Hematopoietic multipotent progenitor cell treated with erythropoietin and hydrocortisone succinate and interleukin-3 and kit ligand, for 6 days (in vitro differentiated cells): ENCODE data around the gene TMEM179.
"Not testable (repeated sequence)": the region's sequence is repeated elsewhere in the genome, so short reads cannot be mapped to it uniquely, and the experiment has no call there.

Experiments
- DNase-seq: peaks from one replicate; pipeline ENCODE4 v3.0.0-alpha.2; 2015

The TMEM179 gene

GRCh38 chr14:104604458-104605449 lies at the start of gene TMEM179:
Gene TMEM179 (minus strand): TSS chr14:104604772. CDS start chr14:104604741, 31 bp downstream.
- peak; percentile 45 for DNase-seq

DNA sequence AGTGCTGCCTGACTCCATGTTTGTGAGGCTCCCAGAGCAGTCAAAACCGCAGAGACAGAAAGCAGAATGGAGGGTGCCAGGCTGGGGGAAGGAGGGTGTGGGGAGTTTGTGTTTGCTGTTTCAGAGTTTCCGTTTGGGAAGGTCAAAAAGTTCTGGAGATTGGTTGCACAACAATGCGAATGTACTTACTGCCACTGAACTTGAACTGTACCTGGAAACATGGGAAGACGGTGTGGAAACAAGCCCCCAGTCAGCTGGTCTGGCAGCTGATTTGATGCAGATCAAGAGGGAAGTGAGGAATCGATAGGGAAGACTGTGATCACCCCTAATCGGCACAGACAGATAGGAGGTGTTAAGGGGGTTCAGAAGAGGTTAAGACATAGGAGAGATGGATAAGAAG lies 49.5 kb upstream of the TMEM179 start:
- no peak for DNase-seq

DNA sequence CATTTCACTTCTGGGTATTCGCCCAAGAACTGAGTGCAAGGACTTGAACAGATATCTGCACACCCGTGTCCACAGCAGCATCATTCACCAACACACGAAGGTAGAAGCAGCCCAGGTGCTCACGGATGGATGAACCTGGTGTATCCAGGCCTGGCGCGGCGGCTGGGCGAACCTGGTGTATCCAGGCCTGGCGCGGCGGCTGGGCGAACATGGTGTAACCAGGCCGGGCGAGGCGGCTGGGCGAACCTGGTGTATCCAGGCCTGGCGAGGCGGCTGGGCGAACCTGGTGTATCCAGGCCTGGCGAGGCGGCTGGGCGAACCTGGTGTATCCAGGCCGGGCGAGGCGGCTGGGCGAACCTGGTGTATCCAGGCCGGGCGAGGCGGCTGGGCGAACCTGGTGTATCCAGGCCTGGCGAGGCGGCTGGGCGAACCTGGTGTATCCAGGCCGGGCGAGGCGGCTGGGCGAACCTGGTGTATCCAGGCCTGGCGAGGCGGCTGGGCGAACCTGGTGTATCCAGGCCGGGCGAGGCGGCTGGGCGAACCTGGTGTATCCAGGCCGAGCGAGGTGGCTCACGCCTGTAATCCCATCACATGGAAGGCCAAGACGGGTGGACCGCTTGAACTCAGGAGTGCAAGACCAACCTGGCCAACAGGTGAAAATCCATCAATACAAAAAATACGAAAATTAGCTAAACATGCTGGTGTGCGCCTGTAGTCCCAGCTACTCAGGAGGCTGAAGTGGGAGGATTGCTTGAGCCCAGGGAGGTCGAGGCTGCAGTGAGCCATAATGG lies 48.8 kb upstream of the TMEM179 start:
- not testable (repeated sequence) for DNase-seq

- no peak for DNase-seq
Observed at GRCh38 chr14:104652386-104652785, 47.8 kb upstream of the TMEM179 start.

- DNase-seq, result no peak
Observed at GRCh38 chr14:104651876-104652260, 47.3 kb upstream of the TMEM179 start.

DNA sequence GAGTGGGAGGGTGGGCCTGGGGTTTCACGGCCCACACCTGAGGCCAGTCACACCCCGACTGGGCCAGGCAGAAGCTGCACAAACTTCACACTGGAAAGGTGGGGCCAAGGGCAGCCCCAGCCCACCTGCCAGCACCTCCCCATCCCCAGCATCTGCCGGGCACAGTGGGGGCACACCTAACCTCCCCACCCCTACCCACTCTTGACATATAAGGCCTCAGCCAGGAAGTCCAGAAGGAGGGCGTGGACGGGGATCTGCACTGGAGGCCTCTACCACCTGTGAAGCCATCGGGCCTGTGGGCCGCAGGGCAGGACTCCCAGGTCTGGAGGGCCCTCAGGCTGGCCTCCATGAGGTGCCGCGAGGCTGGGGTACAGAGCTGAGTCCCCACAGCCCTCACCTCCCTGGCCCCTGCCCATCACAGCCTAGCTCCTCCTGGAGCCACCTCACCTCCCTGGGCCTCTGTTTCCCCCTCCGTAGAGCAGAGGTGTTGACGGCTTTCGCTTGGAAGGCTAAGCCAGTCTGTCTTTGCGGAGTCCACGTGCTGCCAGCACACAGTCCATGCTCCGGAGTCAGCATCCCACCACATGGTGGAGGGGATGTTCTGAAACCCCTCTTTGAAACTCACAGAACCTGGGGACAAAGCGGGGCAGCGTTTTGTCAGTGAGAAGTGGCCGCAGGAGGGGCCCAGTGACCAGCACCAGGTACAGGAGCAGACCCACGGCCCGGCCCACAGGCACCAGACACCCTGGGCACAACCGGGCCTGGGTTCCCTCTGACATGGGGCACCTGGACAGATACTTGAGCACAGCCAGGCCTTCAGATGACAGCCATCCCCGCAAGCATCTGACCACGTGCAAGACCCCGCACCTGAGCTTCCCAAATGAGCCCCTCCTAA lies 46.7 kb upstream of the TMEM179 start:
- DNase-seq, result no peak

DNA sequence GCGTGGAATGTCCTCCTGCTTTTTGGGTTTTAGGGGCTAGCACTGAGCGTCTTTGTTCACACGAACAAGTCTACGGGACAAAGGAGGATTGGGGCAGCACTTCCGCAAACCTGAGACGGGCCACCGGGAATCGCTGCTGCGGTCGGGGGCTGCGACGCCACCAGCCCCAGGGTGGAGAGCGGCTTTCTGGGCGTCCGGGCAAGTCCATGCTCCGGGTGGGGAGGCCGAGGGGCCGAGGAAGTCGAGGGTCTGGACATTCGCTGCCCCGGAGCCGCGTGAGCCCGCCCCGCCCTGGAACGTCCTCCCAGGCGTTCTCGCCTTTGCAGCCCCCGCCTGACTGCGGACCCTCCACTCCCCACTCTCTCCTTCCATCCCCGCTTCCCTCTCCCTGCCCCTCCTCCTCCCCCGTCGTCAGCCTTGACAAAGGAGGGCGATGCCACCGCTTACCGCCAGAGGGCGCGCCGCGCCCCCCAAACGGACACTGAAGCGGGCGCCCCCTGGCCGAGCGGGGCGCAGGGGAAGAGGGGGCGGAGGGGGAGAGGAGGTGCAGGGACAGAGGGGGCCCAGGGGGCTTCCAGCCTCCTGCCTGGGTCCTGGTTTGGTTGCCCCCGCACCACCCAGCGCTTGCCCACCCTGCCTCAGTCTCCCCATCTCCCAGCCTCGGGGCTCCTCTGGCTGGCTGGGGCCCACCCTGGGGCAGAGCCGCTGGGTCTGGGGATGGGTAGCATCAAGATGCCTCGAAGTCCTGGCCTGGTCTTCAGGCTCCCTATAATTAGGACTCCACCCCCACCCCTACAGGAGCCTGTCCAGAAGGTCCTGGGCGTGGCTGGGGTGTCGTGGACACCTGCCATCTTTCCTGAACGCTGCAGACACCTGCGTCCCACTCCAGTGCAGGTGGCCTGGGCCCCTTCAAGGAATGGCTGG lies 45.7 kb upstream of the TMEM179 start:
- DNase-seq, result peak; percentile 74

GRCh38 chr14:104647467-104648043 lies 43.0 kb upstream of the TMEM179 start:
- no peak for DNase-seq

DNA sequence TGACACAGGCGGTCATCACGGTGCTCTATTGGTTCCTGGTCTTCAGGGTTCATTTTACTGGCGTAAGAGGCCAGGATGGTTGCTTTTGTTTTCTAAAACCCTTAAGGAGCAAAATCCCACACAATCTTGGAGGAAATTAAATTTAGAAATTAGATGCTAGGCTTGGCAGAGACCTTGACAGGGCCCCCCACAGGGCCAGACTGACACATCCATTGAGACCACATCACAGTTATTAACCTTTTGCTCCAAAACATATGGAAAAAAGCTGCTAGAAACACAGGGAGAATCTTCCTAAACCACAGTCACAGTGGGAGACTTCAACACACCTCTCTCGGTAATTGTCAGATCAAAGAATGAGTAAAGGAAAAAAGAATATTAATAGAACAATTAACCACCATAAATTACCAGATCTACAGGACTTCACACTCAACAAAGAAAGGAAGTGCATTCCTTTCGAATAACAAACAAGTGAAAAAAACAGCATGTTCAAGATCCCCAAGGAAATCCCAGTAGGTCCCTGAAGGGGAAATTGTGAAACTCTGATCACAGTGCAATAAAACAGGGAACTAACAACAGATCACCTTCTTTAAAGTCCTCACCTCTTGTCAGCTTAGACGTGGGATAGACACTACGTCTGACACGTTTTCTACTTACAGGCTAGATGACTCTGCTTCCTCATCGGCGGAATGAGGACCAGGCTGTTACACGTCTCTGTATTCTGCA lies 40.2 kb upstream of the TMEM179 start:
- DNase-seq, result no peak

GRCh38 chr14:104644091-104644635 lies 39.6 kb upstream of the TMEM179 start:
- no peak for DNase-seq

DNA sequence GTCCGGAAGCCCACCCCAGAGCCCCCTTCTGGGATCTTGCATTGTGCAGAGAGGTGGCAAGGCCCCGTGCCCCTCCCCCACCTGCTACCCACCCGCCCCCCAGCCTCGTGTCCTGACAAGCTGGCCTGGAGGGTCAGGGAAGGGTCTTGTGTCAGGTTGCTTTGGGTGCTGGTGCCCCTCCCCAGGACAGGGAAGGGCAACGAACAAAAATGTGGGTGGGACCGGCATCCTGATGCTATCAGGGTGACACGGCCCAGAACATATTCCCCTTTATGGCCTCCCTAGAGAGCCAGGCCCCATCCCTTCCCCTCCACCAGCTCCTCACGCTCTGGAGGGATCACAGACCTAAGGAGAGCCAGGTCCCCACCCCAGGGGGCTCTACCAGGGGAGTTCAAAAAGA lies 38.7 kb upstream of the TMEM179 start:
- no peak for DNase-seq

DNA sequence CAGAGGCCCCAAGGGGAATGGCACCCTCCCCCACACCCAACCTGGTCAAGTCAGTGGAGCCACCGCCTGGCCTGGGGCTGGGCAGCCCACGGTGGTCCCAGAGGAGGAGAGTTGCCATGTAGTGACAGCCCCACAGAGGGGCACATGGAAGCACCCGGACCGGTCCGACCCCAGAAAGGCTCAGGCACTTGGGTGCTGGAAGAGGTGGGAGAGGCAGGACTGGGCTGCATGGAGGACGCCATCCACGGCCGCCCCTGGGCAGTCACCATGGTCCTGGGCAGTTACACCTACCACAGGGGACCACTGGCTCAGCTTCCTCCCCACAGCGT lies 37.9 kb upstream of the TMEM179 start:
- no peak for DNase-seq

DNA sequence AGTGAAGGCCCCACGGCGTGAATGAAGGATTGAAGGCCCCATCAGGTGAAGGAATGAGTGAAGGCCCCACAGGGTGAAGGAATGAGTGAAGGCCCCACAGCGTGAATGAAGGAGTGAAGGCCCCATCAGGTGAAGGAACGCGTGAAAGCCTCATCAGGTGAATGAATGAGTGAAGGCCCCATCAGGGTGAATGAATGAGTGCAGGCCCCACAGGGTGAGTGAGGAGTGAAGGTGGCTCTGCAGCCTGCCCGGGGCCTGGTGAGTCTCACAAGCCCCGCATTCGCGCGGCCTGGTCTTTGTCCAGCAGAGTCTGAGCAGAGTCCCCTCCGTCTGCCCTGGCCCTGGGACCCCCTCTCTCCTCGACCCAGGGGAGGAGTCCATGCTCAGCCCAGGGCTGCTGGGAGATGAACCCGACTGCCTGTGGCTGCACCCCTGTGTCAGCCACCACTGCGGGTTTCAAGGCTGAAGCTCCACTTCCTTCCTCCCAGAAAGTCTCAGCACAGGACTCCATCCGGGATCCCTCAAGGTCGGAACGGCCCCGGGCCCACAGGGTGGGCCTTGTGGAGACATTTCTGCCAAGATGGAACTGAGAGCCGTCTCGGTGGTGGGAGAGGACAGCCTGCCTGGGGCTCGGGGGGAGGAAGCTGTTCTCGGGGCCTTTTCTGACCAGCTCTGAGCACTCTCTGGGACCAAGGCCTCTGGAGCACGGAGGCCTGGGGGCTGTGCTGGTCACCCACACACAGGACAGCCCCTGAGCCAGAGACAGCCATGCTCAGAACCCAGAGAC lies 37.4 kb upstream of the TMEM179 start:
- DNase-seq, result no peak

- no peak for DNase-seq
Observed at GRCh38 chr14:104640681-104641080, 36.1 kb upstream of the TMEM179 start.

- DNase-seq, result peak; percentile 85
Observed at GRCh38 chr14:104639885-104640548, 35.4 kb upstream of the TMEM179 start.

DNA sequence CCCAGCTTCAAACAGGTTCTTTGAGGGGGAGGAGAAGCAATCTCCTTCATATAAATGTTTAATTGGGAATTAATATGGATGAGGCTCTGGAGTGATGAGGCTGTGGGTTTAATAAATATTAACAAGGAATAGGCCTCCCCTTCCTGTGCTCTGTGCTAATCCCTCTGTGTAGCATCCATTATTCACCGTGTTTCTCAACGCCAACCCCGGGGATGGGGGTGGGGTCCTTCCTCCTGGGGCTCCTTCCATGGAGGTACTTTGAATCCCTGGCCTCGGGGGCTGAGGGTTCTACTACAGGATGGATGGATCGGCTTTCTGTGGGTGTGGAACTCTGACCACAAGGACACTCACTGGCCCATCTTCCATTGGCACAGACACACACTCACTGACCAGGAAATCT lies 34.9 kb upstream of the TMEM179 start:
- DNase-seq, result no peak

- no peak for DNase-seq
Observed at GRCh38 chr14:104638927-104639450, 34.4 kb upstream of the TMEM179 start.

GRCh38 chr14:104638190-104638589 lies 33.6 kb upstream of the TMEM179 start:
- DNase-seq, result no peak

DNA sequence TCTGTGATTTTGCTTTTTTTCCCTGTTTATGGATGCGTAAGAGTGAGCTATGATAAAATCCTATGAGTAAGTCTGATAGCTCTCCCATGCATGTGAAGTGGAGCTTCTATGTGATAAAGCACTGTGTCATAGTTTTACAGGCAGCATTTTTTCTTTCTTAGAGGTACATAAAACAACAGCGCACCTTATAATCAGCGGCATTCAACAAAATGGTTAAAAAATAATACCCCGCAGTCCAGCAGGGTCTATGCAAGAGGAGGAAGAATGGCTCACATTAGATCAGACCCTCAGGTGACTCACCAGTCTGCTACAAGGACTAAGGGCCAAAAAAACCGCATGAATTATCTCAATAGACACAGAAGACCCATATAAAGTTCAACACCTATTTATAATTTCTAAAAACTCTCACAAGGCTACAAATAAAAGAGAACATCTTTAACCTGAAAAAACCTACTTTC lies 33.0 kb upstream of the TMEM179 start:
- DNase-seq, result no peak
